Femur (tissue), 1 donor: ENCODE measurements around the gene PLBD2.

Experiments used
- DNase-seq: peaks from one replicate; pipeline ENCODE4 v3.0.0-alpha.2; 2017

The PLBD2 gene

DNA sequence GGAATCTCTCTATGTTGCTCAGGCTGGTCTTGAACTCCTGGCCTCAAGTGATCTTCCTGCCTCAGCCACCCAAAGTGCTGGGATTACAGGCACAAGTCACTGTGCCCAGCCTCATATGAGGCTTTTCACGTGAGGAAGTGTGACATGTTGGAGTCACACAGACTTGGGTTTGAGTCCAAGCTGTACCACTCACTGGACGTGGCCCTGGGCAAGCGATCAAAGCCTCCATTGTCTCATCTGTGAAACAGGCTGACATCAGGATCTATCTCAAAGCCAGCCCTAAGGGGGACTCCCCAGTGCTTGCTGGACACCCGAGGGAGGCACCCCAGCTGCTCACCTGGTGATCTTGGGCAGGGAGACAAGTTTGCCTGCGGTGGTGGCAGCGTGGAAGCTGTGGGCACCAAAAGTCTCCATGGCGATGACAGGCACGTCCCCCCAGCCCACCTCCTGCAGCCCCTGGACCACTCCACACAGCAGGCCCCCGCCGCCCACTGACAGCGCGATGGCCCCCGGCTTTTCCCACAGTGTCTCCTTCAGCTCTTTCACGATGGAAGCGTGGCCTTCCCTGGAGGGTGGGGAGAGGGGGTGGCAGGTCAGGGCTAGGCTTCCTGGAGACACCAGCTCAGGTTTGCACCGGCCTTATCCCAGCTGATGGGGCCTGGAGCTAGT is 38.6 kb downstream of the PLBD2 start:
- DNase-seq, result no peak

DNA sequence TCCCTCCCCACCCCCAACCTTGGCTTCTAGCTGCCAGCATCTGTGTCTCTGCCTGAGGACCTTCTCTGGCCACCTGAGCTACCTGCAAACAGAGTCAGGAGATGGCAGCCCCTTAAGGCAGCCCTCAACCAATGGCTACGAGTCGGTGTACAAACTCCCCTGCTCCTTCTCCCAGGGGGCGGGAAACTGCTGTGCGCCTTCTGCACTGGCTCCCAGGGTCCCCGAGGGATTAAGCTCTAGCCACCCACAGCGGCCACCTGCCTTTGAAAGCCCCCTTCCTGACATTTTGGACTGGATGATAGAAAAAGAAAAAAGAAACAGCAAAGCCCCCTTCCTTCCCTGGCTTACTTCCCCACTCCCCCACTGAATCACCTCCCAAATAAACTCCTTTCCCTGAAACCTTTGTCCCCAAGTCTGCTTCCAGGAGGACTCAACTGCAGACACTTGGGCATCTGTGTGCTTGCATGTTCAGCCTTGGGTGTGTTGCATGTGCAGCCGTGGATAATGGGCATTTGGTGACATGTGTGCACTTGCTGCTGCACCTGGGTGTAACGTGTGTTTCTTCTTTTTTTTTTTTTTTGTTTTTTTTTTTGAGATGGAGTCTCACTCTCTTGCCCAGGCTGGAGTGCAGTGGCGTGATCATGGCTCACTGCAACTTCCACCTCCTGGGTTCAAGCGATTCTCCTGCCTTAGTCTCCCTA is 39.3 kb downstream of the PLBD2 start:
- DNase-seq, result no peak

DNA sequence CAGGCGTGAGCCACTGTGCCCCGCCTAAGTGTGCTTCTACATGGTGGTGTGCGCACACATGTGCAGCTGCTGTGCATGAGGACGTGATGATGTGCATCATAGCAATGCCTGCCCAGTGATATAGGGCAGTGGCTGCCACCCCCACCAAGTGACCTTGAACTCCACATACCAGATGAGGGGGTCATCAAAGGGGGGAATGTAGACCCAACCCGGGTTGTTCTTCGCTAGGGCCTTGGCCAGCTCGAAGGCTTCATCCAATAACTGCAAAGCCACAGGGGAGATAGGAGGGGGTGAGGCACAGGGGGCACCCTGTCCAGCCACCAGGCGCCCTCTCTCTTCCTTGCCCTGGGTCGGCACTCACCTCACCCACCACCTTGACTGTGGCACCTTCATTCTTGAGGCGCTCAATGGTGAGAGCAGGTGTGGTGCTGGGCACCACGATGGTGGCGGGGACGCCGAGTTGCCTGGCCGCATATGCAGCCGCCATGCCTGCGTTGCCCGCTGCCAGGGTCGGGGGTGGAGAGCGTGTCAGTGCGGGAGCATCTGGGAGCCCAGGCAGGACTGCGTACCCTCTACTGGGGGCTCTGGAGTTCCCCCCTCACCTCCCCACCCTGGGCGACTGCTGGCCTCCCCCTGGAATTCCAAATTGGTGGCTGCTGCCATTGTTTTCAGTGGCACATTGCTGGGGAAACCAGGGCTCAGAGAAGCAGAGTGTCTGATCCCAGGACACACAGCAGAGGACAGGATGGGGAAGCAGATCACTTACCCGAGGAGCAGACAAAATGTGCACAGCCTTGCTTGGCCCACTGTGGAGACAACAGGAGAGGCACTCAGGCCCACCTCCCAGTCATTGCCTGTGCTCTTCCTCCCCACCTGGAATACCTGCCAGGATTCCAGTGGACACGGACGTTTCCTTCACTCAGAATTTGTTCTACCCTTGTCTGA is 40.2 kb downstream of the PLBD2 start:
- no peak for DNase-seq

DNA sequence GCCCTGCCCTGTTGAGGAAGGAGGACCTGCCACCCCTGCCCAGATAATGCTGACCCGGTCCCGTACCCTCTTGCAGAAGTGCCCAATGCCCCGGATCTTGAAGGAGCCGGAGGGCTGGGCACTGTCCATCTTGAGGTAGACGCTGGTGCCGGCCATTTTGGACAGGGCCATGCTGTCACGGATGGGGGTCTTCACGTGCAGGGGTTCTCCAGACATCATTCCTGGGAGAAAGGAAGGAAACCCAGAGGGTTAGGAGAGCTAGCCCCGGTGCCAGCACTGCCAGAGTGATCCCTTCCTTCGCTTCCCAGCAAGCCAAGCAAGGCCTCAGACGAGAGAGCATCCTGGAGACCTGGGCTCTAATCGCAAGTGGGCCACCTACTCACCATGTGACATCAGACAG is 41.1 kb downstream of the PLBD2 start:
- DNase-seq, result no peak

DNA sequence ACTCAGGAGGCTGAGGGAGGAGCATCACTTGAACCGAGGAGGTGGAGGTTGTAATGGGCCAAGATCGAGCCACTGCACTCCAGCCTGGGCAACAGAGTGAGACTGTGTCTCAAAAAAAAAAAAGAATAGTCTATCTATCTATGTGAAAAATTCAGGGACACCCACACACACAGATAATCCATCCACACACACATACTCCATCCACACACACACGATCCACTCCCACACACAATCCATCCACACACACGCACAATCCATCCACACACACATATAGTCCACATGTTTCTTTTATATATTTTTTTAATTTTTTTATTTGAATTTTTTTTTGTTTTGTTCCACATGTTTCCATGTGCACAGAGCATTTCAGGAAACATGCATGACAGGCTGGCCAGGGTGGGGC is 42.0 kb downstream of the PLBD2 start:
- no peak for DNase-seq

DNA sequence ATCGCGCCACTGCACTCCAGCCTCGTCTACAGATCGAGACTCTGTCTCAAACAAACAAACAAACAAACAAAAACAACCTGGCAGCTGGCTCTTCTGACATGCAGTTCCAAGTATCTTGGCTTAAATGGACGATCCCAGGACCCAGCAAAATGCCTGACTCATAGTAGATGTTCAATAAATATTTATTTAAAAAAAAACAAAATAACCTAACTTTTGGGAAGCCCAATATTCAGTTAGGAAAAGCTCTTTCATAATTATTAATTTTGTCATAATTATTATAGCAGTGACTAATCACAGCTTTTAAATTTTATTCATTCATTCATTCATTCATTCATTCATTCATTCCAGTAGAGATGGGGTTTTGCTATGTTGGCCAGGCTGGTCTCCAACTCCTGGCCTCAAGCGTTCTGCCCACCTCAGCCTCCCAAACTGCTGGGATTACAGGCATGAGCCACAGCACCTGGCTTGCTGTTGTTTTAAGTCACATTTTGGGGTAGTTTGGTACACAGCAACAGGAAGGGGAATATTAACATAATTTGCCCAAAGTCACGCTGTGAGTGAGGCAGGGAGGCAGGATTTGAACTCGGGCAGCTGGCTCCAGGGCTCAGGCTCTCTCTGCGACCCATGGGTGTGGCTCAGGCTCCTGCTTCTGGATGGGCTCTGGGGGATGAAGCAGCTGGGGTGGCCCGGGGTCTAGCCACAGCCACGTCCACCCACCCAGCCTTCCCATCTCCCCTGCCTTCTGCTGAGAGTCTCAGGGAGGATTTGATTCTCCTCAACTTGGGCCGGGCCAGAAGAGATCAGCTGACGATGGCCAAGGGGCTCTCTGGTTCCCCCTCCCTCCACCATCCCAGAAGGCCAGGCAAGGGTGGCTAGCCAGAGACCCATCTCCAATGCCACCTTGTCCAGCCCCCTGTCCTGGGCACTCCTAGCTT is 42.9 kb downstream of the PLBD2 start:
- no peak for DNase-seq

DNA sequence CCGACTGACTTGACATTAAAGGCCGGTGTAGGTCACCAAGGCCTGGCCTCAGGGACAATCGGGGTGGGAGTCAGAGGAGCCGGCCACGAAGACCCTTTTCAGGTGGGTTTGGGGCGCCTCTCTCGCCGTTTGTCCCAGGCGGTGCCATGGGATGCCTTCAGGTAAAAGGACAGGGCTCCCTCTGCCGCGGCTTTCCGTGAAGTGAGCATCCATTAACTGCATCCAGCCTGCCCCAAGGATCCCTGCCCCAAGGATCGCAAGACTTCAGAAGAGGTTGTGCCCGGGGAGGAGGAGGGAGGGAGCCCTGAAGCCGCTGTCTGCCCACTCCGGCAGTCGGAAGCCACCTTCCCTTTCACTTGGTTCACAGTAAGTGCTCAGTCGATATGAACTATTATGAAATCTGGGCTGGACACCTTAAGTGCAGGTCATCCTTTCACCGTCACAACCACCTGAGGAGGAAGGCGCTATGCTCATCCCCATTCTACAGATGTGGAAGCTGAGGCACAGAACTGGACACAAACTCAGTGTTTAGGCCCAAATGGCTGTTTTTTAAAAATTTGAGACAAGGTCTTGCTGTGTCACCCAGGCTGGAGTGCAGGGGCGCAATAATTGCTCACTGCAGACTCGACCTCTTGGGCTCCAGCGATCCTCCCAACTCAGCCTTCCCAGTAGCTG is 44.3 kb downstream of the PLBD2 start:
- DNase-seq, result no peak

DNA sequence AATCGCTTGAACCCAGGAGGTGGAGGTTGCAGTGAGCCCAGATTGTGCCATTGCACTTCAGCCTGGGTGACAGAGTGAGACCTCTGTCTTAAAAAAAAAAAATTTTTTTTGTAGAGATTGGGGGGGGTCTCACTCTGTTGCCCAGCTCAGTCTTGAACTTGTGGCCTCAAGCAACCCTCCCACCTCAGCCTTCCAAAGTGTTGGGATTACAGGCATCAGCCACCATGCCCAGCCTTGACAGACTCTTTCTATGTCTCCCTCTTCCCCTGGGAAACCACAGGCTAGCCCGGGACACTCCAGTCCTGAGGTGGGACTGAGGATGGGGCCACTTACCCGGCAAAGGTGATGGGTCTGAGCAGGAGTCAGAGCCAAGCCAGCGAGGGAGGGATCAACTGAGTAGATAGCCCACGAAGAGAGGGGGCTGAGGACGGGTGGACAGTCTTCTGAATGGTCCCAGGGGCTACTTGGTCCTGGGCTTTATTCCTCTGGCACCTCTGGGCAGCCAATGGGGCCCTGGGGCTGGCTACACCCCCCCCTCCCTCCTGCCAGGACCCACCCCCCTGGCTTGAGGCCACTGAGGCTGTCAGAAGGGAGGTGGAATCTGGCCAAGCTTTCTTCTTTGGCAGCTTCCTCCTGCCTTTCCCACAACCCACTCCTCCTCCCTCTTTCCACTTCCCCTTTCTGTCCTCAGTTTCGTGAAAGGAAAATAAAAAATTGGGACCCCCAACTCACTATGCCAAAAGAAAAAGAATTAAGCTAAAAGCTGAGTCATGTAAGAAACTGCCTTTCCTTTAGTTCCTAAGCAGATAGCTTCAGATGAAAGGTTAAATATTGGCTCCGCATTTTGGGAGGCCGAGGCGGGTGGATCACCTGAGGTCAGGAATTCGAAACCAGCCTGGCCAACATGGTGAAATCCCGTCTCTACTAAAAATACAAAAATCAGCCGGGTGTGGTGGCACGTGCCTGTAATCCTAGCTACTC is 45.3 kb downstream of the PLBD2 start, which contains the start of gene SDS:
TSS of gene SDS (minus strand) at position 453 of the 981 bp plus-strand sequence. CDS start 4,179 bp downstream, outside the sequence.
- peak; percentile 78 for DNase-seq

DNA sequence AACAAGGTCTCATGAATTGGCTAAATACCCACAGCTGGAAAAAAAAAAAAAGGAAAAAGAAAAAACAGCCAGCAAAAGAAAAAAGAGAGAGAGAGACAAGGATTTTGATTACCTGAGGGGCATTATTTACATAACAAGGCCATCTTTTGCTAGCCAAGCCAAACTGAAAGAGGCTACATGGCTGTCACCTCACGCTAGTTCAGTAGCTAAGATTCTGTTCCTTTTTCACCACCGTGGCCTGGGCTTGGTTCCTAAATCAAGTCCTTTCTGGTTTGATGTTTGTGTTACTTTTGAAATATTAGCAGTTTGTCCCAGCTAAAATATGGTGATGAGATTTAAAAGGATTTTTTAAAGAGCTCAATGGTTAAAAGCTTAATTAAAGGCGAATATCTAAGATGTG is 47.3 kb downstream of the PLBD2 start:
- no peak for DNase-seq

DNA sequence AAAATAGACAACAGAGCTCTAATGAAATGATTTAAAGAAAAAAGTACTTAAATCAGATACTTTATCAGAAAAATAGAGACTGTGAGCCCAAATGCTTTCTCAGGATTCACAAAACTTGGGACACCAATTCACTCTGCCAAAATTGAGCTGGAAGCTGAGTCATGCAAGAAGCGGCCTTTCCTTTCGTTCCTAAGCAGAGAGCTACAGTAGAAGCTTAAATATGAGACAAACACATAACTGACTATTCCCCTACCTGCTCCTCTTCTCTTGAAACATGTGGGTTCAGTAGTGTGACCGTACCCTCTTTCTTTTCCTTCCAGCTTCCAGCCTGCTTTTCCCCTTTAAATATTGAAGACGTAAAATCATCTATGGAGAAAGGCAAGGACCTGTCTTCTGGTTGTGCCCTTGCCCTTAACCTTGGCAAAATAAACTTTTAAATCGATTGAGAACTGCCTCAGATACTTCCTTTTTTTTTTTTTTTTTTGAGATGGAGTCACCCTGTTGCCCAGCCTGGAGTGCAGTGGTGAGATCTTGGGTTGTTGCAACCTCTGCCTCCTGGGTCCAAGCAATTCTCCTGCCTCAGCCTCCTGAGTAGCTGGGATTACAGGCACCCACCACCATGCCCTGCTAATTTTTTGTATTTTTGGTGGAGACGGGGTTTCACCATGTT is 49.7 kb downstream of the PLBD2 start:
- DNase-seq, result no peak

DNA sequence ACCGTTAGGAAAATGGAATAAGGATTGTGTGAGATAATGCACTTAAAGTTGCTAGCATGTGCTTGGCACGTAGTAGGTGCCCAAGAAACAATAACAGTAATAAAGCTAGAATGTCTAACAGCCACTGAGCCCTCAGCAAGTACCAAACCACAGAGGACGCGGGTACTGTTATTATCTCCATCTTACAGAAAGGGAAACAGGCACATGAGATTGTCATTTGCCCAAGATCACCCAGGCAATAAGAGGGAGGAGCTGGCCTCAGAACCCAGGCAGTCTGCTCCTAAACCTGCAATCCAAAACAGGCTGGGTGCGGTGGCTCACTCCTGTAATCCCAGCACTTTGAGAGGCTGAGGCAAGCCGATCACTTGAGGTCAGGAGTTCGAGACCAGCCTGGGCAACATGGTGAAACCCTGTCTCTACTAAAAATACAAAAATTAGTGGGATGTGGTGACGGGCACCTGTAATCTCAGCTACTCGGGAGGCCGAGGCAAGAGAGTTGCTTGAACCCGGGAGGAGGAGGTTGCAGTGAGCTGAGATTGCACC is 50.4 kb downstream of the PLBD2 start:
- DNase-seq, result no peak

DNA sequence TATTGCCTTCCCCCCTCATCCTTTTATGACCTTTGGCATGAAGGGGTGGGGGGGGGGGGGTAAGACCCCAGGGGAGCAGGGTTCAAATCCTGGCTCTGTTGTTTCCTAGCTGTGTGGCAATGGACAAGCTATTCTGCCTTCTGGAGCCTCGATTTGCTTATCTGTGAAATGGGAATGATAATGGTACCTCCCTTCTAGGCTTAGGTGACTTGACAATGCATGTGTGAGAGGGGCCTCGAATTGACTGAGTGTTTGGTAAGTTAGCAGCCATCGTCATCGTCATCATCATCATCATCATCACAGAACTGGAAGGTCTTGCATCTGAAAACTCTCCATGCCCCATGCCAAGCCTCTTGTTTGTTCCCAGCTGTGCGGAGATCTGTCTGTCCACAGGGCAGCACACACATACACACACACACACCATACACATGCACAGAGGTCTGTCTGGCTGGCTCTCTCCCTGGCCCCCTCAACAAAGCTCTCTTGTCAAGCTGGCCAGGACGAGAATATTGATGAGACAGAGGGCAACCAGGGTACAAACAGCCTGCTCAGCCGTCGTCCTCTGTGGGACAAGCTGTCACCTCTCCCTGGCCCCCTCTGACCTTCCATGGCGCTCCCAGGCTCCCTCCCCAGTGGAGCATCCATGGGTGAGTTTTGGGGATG is 51.2 kb downstream of the PLBD2 start:
- DNase-seq, result no peak

DNA sequence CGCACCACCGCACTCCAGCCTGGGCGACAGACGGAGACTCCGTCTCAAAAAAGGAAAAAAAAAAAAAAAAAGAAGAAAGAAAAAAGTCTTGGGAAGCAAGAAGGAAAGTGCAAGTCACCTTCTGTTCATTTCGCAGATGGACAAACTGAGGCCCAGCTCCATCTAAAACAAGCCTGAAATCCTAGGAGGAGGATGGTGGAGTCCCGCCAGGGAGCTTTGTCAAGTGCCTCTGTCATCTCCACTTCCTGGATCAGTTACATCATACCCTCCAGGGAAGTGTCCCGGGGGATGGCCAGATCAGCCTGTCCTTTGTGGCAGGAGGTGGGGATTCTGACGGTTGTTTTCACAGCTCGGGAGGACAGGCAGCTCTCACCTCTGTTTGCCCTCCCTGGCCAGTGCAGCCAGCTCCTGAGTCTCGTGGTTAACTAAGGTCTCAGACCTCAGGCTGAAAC is 55.1 kb downstream of the PLBD2 start:
- DNase-seq, result no peak

DNA sequence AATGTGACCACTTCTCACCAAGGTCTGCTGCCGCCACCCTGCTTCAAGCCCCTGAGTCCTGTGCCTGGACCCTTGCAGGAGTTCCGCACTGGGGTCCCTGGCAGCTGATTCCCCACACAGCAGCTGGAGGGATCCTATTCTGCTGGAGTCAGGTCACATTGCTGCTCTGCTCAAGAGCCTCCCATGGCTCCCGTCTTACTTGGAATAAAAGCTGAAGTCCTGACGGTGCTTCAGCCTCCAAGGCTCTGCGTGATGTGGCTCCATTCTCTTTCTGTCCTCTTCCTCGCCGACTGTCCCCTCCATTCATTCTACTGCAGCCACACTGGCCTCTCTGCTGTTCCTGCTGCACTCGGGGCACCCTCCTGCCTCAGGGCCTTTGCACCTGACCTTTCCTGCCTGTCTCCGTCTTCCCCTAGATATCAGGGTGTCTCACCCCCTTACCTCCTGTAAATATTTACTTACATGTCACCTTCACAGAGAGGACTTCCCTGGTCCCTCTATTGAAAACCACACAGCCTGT is 56.2 kb downstream of the PLBD2 start:
- no peak for DNase-seq

DNA sequence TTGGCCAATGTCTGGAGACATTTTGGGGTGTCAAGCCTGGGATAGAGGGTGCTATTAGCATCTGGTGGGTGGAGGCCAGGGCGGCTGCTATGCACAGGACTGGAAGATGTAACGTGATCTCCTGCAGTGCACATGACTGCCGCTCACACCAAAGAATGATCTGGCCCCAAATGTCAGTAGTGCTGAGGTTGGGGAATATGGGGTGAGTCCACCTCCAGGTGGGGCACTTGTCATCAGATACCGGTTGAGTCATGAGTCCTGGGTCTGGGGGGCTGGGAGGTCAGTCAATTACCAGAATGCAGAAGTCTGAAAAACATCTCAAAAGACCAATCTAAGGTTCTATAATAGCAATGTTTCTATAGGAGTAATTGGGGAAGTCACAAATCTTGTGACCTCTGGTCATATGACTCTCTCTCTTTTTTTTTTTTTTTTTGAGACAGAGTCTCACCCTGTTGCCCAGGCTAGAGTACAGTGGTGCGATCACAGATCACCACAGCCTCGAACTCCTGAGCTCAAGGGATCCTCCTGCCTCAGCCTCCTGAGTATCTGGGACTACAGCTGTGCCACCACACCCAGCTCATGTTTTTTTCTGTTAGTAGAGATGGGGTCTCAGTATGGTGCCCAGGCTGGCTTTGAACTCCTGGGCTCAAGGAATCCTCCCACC is 57.8 kb downstream of the PLBD2 start:
- DNase-seq, result no peak

DNA sequence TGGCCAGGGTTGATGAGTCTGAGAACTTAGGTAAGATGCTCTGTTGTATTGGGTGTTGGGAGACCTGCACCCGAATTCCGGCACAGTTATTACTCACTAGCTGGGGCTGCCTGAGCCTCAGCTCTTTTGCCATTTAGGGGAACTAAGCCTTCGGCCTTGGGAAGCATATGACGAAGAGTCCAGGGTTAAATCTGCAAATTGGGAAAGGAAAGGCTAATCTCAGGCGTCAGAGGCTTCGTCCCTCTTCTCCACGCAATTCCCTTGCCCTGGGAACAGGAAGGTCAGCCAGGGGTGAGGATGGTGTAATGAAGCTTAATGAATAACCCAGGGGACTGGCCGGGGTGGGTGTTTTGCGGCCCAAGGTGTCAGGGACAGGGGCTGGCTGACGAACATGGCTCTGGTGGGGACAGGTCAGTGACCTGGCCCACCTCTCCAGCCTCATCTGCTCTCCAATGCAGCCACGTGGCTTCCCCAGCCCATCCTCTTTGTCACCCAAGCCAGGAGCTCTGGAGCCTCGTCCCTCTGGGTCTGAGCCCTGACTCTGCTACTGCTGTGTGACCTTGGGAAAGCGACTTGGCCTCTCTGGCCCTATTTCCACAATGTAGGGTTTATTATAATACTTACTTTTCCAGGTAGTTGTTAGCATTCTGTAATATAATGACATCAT is 60.0 kb downstream of the PLBD2 start:
- no peak for DNase-seq

DNA sequence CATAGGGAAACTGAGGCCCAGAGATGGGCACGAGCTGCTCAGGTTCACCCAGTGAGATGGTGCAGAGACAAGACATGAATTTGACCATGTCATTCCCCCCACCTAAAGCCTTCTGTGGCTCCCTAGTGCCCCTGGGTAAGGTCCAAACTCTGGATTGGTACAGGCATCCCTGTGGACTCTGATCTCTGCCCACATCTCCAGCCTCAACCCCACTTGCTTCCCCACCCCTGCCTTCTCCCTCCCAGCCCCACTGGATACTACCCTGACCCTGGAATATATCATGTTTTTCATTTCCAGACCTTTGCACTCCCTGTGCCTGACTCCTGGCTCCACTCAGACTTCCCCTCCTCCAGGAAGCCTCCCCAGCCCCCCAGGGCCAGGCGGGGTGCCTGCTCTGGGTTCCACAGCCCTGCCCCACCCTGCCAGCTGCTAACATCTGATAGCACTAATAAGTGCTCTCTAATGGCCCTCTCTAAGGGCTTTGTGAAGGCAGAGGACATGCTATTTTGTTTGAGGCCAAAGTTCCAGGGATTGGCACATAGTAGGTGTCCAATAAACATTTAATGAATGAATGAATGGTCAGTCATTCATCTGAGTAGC is 62.7 kb downstream of the PLBD2 start:
- no peak for DNase-seq
